K562 (cell line): Measurements from ENCODE around the gene SLC35G6. TPM values are rescaled to one million over a fixed set of nuclear protein-coding genes. Genes with fewer than 3 reads are reported as not detected.

ENCODE experiments used
- CBFA2T2 ChIP-seq: fragments of 450-650 bp; conservative IDR thresholded peaks from 2 replicates; pipeline ENCODE4 v1.6.1; 2017; ENCODE audit warnings: mild to moderate bottlenecking
- EP400 ChIP-seq: fragments of 450-650 bp; IDR thresholded peaks from 2 replicates; pipeline ENCODE4 v1.6.1; 2017; ENCODE audit warnings: antibody characterized with exemption, mild to moderate bottlenecking, moderate library complexity
- ETV1 ChIP-seq: fragments of 450-650 bp; conservative IDR thresholded peaks from 2 replicates; pipeline ENCODE4 v1.6.1; 2016; ENCODE audit warnings: missing genetic modification characterization, control low read depth, low read depth, missing compliant biosample characterization
- HDAC1 ChIP-seq, 2 experiments: fragments of 450-650 bp; IDR thresholded peaks; 2 replicates each; pipeline ENCODE4 v1.6.1; 2016 to 2017; ENCODE audit warnings: inconsistent platforms in 1 of 2, mild to moderate bottlenecking in 1 of 2, moderate library complexity in 1 of 2
- HNRNPUL1 ChIP-seq: fragments of 200-400 bp; formaldehyde crosslinking; IDR thresholded peaks from 2 replicates; pipeline ENCODE4 v1.6.1; 2017; ENCODE audit warnings: low read length
- POLR2AphosphoS5 ChIP-seq: IDR thresholded peaks from 2 replicates; pipeline ENCODE4 v1.6.1; 2011; ENCODE audit warnings: mild to moderate bottlenecking, low read depth, low read length, moderate library complexity; ENCODE audit not compliant: control insufficient read depth, insufficient read depth
- PRDM10 ChIP-seq: fragments of 450-650 bp; IDR thresholded peaks from 2 replicates; pipeline ENCODE4 v1.6.1; 2018; ENCODE audit not compliant: partially characterized antibody
- PURB ChIP-seq: sonication (generic); formaldehyde crosslinking; IDR thresholded peaks from 2 replicates; pipeline ENCODE4 v1.9.0; 2021; ENCODE audit warnings: low read depth, mild to moderate bottlenecking, missing genetic modification reagents
- ZC3H8 ChIP-seq: fragments of 450-650 bp; IDR thresholded peaks from 2 replicates; pipeline ENCODE4 v1.6.1; 2017
- ZEB2 ChIP-seq: fragments of 450-650 bp; IDR thresholded peaks from 2 replicates; pipeline ENCODE4 v1.6.1; 2016
- ZFP30 ChIP-seq: fragments of 250-450 bp; sonication (Bioruptor Pico); IDR thresholded peaks from 2 replicates; pipeline ENCODE4 v1.8.0; 2022; ENCODE audit warnings: moderate library complexity, mild to moderate bottlenecking, inconsistent platforms, borderline replicate concordance
- ZFX ChIP-seq: sonication (generic); formaldehyde crosslinking; IDR thresholded peaks from 2 replicates; pipeline ENCODE4 v1.8.0; 2022; ENCODE audit warnings: mild to moderate bottlenecking, missing genetic modification reagents, moderate library complexity
- ZNF263 ChIP-seq: sonication (generic); formaldehyde crosslinking; IDR thresholded peaks from 2 replicates; pipeline ENCODE4 v1.8.0; 2022; ENCODE audit warnings: mild to moderate bottlenecking, missing genetic modification reagents, borderline replicate concordance
- ZNF77 ChIP-seq: fragments of 250-450 bp; sonication (Bioruptor Pico); IDR thresholded peaks from 2 replicates; pipeline ENCODE4 v1.5.0; 2020
- polyA plus RNA-seq, 8 experiments: library from polyadenylated mRNA; depleted of rRNA in 4 of 8; stranded (reverse) in 5 of 8; unstranded in 3 of 8; fragments of >200 nt; fragmentation: Nextera tagmentation in 2 of 8; fragmentation: Illumina TruSeq in 1 of 8; extraction: Ambion mirVana in 2 of 8; extraction: Trizol in 1 of 8; gene quantifications; 2 replicates each; pipeline versions ENCODE4 v1.2.1 to v1.2.3, GENCODE V29; 2011 to 2014; ENCODE audit warnings: inconsistent platforms in 1 of 8, missing spikeins in 1 of 8
- total RNA-seq, 7 experiments: library from RNA; depleted of rRNA in 6 of 7; stranded (reverse); fragments of >200 nt in 6 of 7; fragmentation: Illumina TruSeq in 2 of 7; extraction: Trizol in 2 of 7; gene quantifications; 2 replicates each; pipeline versions ENCODE4 v1.2.1 to v1.2.3, GENCODE V29; 2011 to 2021; ENCODE audit warnings: low replicate concordance in 1 of 7
- TF ChIP-seq, protein P1 (sequence below): fragments of 450-650 bp; IDR thresholded peaks from 2 replicates; pipeline ENCODE4 v1.6.1; 2017; ENCODE audit warnings: antibody characterized with exemption, mild to moderate bottlenecking
- TF ChIP-seq, protein P2 (sequence below), 2 experiments: fragments of 450-650 bp; IDR thresholded peaks; 2 replicates each; pipeline ENCODE4 v1.6.1; 2016
- TF ChIP-seq, protein P3 (sequence below): fragments of 200-800 bp; sonication (Bioruptor generic); IDR thresholded peaks from 2 replicates; pipeline ENCODE4 v1.6.1; 2017; ENCODE audit warnings: missing genetic modification characterization, missing compliant biosample characterization

SLC35G6 gene
- total and polyA plus RNA-seq, 9 of the 15 experiments (the other 6 are each of a cell fraction or from before 2014, with no cell fraction given): not detected

- TF ChIP-seq, protein P1, sequence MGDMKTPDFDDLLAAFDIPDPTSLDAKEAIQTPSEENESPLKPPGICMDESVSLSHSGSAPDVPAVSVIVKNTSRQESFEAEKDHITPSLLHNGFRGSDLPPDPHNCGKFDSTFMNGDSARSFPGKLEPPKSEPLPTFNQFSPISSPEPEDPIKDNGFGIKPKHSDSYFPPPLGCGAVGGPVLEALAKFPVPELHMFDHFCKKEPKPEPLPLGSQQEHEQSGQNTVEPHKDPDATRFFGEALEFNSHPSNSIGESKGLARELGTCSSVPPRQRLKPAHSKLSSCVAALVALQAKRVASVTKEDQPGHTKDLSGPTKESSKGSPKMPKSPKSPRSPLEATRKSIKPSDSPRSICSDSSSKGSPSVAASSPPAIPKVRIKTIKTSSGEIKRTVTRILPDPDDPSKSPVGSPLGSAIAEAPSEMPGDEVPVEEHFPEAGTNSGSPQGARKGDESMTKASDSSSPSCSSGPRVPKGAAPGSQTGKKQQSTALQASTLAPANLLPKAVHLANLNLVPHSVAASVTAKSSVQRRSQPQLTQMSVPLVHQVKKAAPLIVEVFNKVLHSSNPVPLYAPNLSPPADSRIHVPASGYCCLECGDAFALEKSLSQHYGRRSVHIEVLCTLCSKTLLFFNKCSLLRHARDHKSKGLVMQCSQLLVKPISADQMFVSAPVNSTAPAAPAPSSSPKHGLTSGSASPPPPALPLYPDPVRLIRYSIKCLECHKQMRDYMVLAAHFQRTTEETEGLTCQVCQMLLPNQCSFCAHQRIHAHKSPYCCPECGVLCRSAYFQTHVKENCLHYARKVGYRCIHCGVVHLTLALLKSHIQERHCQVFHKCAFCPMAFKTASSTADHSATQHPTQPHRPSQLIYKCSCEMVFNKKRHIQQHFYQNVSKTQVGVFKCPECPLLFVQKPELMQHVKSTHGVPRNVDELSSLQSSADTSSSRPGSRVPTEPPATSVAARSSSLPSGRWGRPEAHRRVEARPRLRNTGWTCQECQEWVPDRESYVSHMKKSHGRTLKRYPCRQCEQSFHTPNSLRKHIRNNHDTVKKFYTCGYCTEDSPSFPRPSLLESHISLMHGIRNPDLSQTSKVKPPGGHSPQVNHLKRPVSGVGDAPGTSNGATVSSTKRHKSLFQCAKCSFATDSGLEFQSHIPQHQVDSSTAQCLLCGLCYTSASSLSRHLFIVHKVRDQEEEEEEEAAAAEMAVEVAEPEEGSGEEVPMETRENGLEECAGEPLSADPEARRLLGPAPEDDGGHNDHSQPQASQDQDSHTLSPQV: peak; percentile 56; the same call in 1 of the 2 replicates
- TF ChIP-seq EP400 (peak; percentile 82), PRDM10 (peak; percentile 77), CBFA2T2 (0 out of 2 replicates have a peak, but pooled peaks have one; percentile 5), ZFP30 (CRISPR knock-in tag) (no peak), ETV1 (tag) (peak; percentile 76), ZFX (peak; percentile 77), POLR2AphosphoS5 (0 out of 2 replicates have a peak, but pooled peaks have one; percentile 2), ZEB2 (no peak), ZNF77 (CRISPR knock-in tag) (no peak), PURB (CRISPR knock-in tag) (no peak), ZNF263 (peak; percentile 71; the same call in 1 of the 2 replicates), ZC3H8 (no peak), HDAC1 (IDR thresholded peaks at IDR 0.05) (peak in 1 of 2 experiments; percentile 43; a peak in 1 of 4 replicates), HNRNPUL1 (no peak)
- TF ChIP-seq, protein P2, sequence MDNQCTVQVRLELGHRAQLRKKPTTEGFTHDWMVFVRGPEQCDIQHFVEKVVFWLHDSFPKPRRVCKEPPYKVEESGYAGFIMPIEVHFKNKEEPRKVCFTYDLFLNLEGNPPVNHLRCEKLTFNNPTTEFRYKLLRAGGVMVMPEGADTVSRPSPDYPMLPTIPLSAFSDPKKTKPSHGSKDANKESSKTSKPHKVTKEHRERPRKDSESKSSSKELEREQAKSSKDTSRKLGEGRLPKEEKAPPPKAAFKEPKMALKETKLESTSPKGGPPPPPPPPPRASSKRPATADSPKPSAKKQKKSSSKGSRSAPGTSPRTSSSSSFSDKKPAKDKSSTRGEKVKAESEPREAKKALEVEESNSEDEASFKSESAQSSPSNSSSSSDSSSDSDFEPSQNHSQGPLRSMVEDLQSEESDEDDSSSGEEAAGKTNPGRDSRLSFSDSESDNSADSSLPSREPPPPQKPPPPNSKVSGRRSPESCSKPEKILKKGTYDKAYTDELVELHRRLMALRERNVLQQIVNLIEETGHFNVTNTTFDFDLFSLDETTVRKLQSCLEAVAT (IDR thresholded peaks at IDR 0.05): peak; percentile 30 to 46; a peak in 2 of 4 replicates
- TF ChIP-seq, protein P3, sequence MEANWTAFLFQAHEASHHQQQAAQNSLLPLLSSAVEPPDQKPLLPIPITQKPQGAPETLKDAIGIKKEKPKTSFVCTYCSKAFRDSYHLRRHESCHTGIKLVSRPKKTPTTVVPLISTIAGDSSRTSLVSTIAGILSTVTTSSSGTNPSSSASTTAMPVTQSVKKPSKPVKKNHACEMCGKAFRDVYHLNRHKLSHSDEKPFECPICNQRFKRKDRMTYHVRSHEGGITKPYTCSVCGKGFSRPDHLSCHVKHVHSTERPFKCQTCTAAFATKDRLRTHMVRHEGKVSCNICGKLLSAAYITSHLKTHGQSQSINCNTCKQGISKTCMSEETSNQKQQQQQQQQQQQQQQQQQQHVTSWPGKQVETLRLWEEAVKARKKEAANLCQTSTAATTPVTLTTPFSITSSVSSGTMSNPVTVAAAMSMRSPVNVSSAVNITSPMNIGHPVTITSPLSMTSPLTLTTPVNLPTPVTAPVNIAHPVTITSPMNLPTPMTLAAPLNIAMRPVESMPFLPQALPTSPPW (CRISPR knock-in tag): peak; percentile 90
Measured at GRCh38 chr17:7483255-7484066, 2.2 kb downstream of the SLC35G6 start (continued).
